PC-9 (cell line): Measurements from ENCODE around the gene MINDY4. TPM values are rescaled to one million over a fixed set of nuclear protein-coding genes. Genes with fewer than 3 reads are reported as not detected.

Experiments
- BruUV-seq: library from RNA; stranded (reverse); fragments of 400-500 nt; replicated peaks from 2 replicates; lab custom pipeline; 2021; lab: Mats Ljungman, UMichigan
- CTCF ChIA-PET: fragments of 300-600 bp; sonication (Branson Sonifier 250); formaldehyde crosslinking; loops from one replicate; lab custom pipeline; 2022; ENCODE audit warnings: antibody characterized with exemption; lab: Charles Lee
- POLR2A ChIA-PET: fragments of 300-600 bp; sonication (Branson Sonifier 250); formaldehyde crosslinking; loops from one replicate; lab custom pipeline; 2022; ENCODE audit warnings: antibody characterized with exemption; ENCODE audit not compliant: unreplicated experiment; lab: Charles Lee
- DNase-seq, 2 experiments: peaks; one replicate each; pipeline versions ENCODE4 v3.0.0 to v3.0.0-alpha.2; 2015 to 2022; ENCODE audit warnings: mixed read lengths in 1 of 2
- H2AFZ ChIP-seq: fragments of 200-600 bp; sonication (generic); 2 replicates; pipeline ENCODE4 v1.8.1; 2017; ENCODE audit warnings: antibody characterized with exemption
- H3F3A ChIP-seq: fragments of 200-600 bp; sonication (generic); 2 replicates; pipeline ENCODE4 v1.8.1; 2017; ENCODE audit warnings: antibody characterized with exemption, mild to moderate bottlenecking, low read depth; ENCODE audit not compliant: insufficient read depth
- H3K27ac ChIP-seq: fragments of 200-600 bp; sonication (generic); 2 replicates; pipeline ENCODE4 v1.6.1; 2016; ENCODE audit warnings: mixed run types
- H3K27me3 ChIP-seq: fragments of 200-600 bp; sonication (generic); 2 replicates; pipeline ENCODE4 v1.6.1; 2016; ENCODE audit warnings: low read depth, mixed run types; ENCODE audit not compliant: insufficient read depth
- H3K36me3 ChIP-seq: fragments of 200-600 bp; sonication (generic); 2 replicates; pipeline ENCODE4 v1.6.1; 2016; ENCODE audit warnings: low read depth, mixed run types
- H3K4me1 ChIP-seq: fragments of 200-600 bp; sonication (generic); replicated peaks from 2 replicates; pipeline ENCODE4 v1.6.1; 2016; ENCODE audit warnings: mixed run types; ENCODE audit not compliant: insufficient read depth
- H3K4me2 ChIP-seq: fragments of 200-600 bp; sonication (generic); 2 replicates; pipeline ENCODE4 v1.6.1; 2017; ENCODE audit warnings: mixed run types
- H3K4me3 ChIP-seq: fragments of 200-600 bp; sonication (generic); 2 replicates; pipeline ENCODE4 v1.6.1; 2016; ENCODE audit warnings: mixed run types
- H3K79me2 ChIP-seq: fragments of 200-600 bp; sonication (generic); 2 replicates; pipeline ENCODE4 v1.6.1; 2017; ENCODE audit warnings: low read depth, mixed run types
- H3K9me2 ChIP-seq: fragments of 200-600 bp; sonication (generic); 2 replicates; pipeline ENCODE4 v1.8.1; 2017; ENCODE audit warnings: mild to moderate bottlenecking; ENCODE audit not compliant: insufficient read depth
- H3K9me3 ChIP-seq: fragments of 200-600 bp; sonication (generic); 2 replicates; pipeline ENCODE4 v1.8.1; 2016; ENCODE audit warnings: low read depth; ENCODE audit not compliant: insufficient read depth
- H4K20me1 ChIP-seq: fragments of 200-600 bp; sonication (generic); 2 replicates; pipeline ENCODE4 v1.8.1; 2017; ENCODE audit not compliant: insufficient read depth
- CTCF ChIP-seq: fragments of 200-600 bp; sonication (generic); conservative IDR thresholded peaks from 2 replicates; pipeline ENCODE4 v1.6.1; 2017; ENCODE audit warnings: mixed run types, antibody characterized with exemption, mild to moderate bottlenecking, moderate library complexity
- EZH2 ChIP-seq: fragments of 200-600 bp; sonication (generic); IDR thresholded peaks from 2 replicates; pipeline ENCODE4 v1.8.0; 2017; ENCODE audit warnings: antibody characterized with exemption, low read depth
- intact Hi-C: fragments of 100-400 bp; cut with micrococcal nuclease; formaldehyde crosslinking; loops from one replicate; pipeline ENCODE4 v1.10.0; 2022; ENCODE audit not compliant: unreplicated experiment
- total RNA-seq: library from RNA; stranded (reverse); gene quantifications from 2 replicates; pipeline ENCODE4 v1.2.3, GENCODE V29; 2021

MINDY4 gene
- total RNA-seq, 1 experiment from 2014 or later, result 14.8 TPM

- BruUV-seq, result no TSS peak
- no peaks in the 10 kb centered on the region for H3K27me3 ChIP-seq
- TF ChIP-seq EZH2, result no peak
- TF ChIP-seq CTCF, result no peak
- H3K4me1 ChIP-seq, result peaks cover 10% of the 10 kb centered on the region
- CTCF ChIA-PET, result no interaction called here
- peaks cover 4% of the 10 kb centered on the region; the same call in 1 of the 2 replicates for H3F3A ChIP-seq
- H3K36me3 ChIP-seq, result 0 out of 2 replicates have a peak, but pooled peaks cover 8% of the 10 kb centered on the region
- H3K4me3 ChIP-seq, result no peak overlapping the region
- H3K9me3 ChIP-seq, result peaks cover 18% of the 10 kb centered on the region
- no peak for DNase-seq
- no peaks in the 10 kb centered on the region for H3K9me2 ChIP-seq
- H3K79me2 ChIP-seq, result no peaks in the 10 kb centered on the region
- H2AFZ ChIP-seq, result no peak overlapping the region
- H3K4me2 ChIP-seq, result no peak overlapping the region
- intact Hi-C loops, result no loop called here
- no peaks in the 10 kb centered on the region for H4K20me1 ChIP-seq
- POLR2A ChIA-PET, result no interaction called here
- H3K27ac ChIP-seq, result no peak overlapping the region
Observed at GRCh38 chr7:30835396-30835915, 64.2 kb downstream of the MINDY4 start.

DNA sequence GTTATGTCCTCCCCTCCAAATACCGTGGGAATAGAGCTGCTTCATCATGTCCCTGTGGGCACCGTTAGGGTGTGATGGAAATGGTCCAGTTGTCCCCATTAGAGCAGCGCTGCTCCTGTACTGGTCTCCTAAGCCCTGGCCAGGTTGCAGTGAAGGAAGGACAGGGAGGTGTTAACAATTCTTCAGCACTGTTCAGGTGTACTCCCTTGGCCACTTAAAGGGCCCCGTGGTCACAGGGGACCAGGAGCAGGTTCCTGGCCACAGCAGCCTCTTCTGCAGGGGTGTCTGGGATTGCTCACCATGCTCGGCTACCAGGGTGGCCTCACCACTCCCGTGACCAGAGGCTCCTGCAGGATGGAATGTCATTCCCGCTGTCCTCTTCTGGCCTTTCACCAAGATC, 65.8 kb downstream of the MINDY4 start:
- H3K4me3 ChIP-seq, result no peak overlapping the region
- intact Hi-C loops, result no loop called here
- no peaks in the 10 kb centered on the region for H3F3A ChIP-seq
- DNase-seq, result no peak
- H3K27ac ChIP-seq, result no peak overlapping the region
- BruUV-seq, result no TSS peak
- ChIA-PET CTCF (no interaction called here), POLR2A (no interaction called here)
- no peaks in the 10 kb centered on the region for H3K9me2 ChIP-seq
- no peak overlapping the region for H2AFZ ChIP-seq
- no peak for TF ChIP-seq EZH2
- no peak for TF ChIP-seq CTCF
- no peaks in the 10 kb centered on the region for H3K79me2 ChIP-seq
- no peaks in the 10 kb centered on the region for H3K4me1 ChIP-seq
- 0 out of 2 replicates have a peak, but pooled peaks cover 8% of the 10 kb centered on the region for H3K36me3 ChIP-seq
- H4K20me1 ChIP-seq, result no peaks in the 10 kb centered on the region
- no peak overlapping the region for H3K4me2 ChIP-seq
- no peaks in the 10 kb centered on the region for H3K27me3 ChIP-seq
- peaks cover 18% of the 10 kb centered on the region for H3K9me3 ChIP-seq

DNA sequence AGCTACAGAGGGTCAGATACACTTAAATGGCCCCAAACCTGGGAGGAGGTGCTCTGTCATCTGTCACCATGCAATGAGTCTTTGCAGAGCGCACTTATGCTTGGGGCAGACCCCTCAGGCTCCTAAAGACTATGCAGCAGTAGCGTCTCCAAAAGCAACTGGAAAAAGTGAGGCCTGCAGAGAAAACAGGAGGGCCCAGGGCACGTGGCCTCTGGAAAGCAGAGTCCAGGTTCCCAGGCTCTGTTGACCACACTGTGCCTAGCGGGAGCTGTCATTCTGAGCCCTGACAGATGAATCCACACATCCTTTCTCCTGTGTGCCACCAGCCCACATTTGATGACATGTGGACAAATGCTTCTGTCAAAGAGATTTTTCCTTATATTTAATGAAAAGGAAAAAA, 66.4 kb downstream of the MINDY4 start:
- Histone ChIP-seq H2AFZ (no peak overlapping the region), H3K9me2 (no peaks in the 10 kb centered on the region), H3K79me2 (no peaks in the 10 kb centered on the region), H4K20me1 (no peaks in the 10 kb centered on the region), H3K9me3 (peaks cover 18% of the 10 kb centered on the region), H3F3A (no peaks in the 10 kb centered on the region), H3K4me1 (no peaks in the 10 kb centered on the region), H3K36me3 (0 out of 2 replicates have a peak, but pooled peaks cover 8% of the 10 kb centered on the region), H3K27ac (no peak overlapping the region), H3K4me3 (no peak overlapping the region), H3K27me3 (no peaks in the 10 kb centered on the region), H3K4me2 (no peak overlapping the region)
- POLR2A ChIA-PET, result no interaction called here
- TF ChIP-seq EZH2, result no peak
- TF ChIP-seq CTCF, result no peak
- no peak for DNase-seq
- BruUV-seq, result no TSS peak
- CTCF ChIA-PET, result no interaction called here
- intact Hi-C loops, result no loop called here
